ENCODE data around the gene ANGPTL8. TPM values are rescaled to one million over a fixed set of nuclear protein-coding genes. Genes with fewer than 3 reads are reported as not detected.

Gene ANGPTL8
- total and polyA plus RNA-seq, 9 of the 15 experiments (the other 6 are each of a cell fraction or from before 2014, with no cell fraction given): not detected

DNA sequence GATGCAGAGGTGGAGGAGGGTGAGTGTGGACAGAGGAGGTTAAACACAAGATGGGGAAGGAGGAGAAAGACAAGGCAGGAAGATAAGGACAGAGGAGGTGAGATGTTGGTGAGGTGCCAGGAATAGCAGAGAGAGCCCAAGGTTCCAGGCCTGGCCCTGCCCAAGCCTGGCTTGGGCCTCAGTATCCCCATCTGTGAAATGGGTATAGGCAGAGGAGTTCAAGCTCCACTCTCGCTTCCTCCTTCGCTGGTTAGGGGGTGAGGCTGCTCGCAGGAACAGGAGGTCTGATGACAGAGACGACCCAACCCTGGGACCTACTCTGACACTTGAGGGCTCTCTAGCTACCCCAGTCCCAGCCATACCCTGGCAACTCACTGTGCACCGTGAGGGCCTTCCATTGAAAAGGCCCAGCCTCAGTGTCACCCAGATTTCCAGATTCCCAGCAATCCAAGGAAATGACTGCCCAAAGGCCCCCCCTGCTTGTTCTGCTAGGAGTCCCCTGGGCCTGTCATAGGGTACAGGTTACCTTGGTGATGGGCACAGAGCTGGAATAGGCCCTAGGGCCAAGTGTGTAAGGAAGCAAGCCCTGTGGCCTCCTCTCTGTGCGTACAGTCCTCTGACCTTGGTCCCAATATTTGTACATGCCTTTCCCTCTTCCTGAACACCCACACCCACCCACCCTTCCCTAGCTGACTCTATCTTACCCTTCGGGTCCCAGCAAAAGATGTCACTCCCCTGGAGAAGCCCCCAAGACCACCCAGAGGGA, 8.6 kb upstream of the ANGPTL8 start:
- H3K27me3 ChIP-seq (ENCODE audit: control insufficient read depth in 2 of 2, insufficient read depth in 2 of 2, low read length in 2 of 2): no peaks in the 10 kb centered on the region
- no peak overlapping the region for H2AFZ ChIP-seq (ENCODE audit: low read depth, low read length)
- no peaks in the 10 kb centered on the region for H3K9me3 ChIP-seq (replicated peaks; ENCODE audit: control insufficient read depth, insufficient read depth, low read depth, low read length)
- intact Hi-C loops (cut with micrococcal nuclease): no loop called here
- 52% methylated on average over 7 of the region's 7 CpGs for WGBS (ENCODE audit: insufficient coverage, low coverage, missing lambda C conversion rate)
- 0 out of 3 replicates have a peak, but pooled peaks cover 3% of the 10 kb centered on the region for H3K36me3 ChIP-seq (ENCODE audit: control insufficient read depth, insufficient read depth, low read length)
- H3K4me3 ChIP-seq: no peak overlapping the region
- peaks cover 4% of the 10 kb centered on the region for H3K9me1 ChIP-seq (ENCODE audit: control insufficient read depth, insufficient read depth, low read length)
- ChIA-PET POLR2A (interaction anchor here (0.7 kb wide), 1 partner anchor 35 kb away, joined by 3 read pairs; no protein-coding TSS in a partner anchor), CTCF (ENCODE audit: low intra/inter-chr PET ratio) (interaction anchor here (0.6 kb wide), 1 partner anchor 204 kb away, joined by 3 read pairs; the partner anchor contains the start of genes ODAD3 and PRKCSH)
- H3K4me1 ChIP-seq (replicated peaks in 1 of 2; ENCODE audit: control insufficient read depth in 2 of 2, insufficient read depth in 2 of 2, low read length in 2 of 2): peaks cover 4 to 16% of the 10 kb centered on the region in 2 experiments; a peak in 3 of 5 replicates
- no peak for FAIRE-seq
- in situ Hi-C loops (cut with MboI): no loop called here
- no peaks in the 10 kb centered on the region for H3K79me2 ChIP-seq (ENCODE audit: control insufficient read depth, insufficient read depth, low read length)
- H3K9ac ChIP-seq (ENCODE audit: insufficient read depth in 1 of 2, low read depth in 2 of 2, low read length in 2 of 2): no peak overlapping the region
- TF ChIP-seq ZNF695 (CRISPR knock-in tag; IDR thresholded peaks at IDR 0.05): no peak
- no peak for TF ChIP-seq YY1 (IDR thresholded peaks at IDR 0.05; ENCODE audit: borderline replicate concordance in 1 of 3, control insufficient read depth in 1 of 3, extremely low read depth in 1 of 3, insufficient read depth in 3 of 3, insufficient read length in 1 of 3, insufficient replicate concordance in 2 of 3, low read depth in 1 of 3, low read length in 2 of 3)
- no peak for TF ChIP-seq DDX20 (tag; IDR thresholded peaks at IDR 0.05; ENCODE audit: low read depth)
- TF ChIP-seq RCOR1 (IDR thresholded peaks at IDR 0.05; ENCODE audit: borderline replicate concordance in 1 of 2, low read depth in 2 of 2, low read length in 2 of 2): peak in 1 of 2 experiments; percentile 53; a peak in 2 of 4 replicates
- 0 out of 2 replicates have a peak, but pooled peaks have one; percentile 78 for TF ChIP-seq PTBP1 (IDR thresholded peaks at IDR 0.05; ENCODE audit: low read depth, low read length)
- TF ChIP-seq HDAC1 (IDR thresholded peaks at IDR 0.05): 0 out of 4 replicates have a peak, but pooled peaks of 1 of the 2 experiments have one; percentile 31
- TF ChIP-seq RBM25 (IDR thresholded peaks at IDR 0.05; ENCODE audit: low read depth, low read length, severe bottlenecking): peak; percentile 98
- peak; percentile 93; the same call in 1 of the 2 replicates for TF ChIP-seq SMARCA5 (IDR thresholded peaks at IDR 0.05)
- peak; percentile 73 for TF ChIP-seq HDAC2 (IDR thresholded peaks at IDR 0.05)
- TF ChIP-seq, protein P1, sequence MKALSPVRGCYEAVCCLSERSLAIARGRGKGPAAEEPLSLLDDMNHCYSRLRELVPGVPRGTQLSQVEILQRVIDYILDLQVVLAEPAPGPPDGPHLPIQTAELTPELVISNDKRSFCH (CRISPR knock-in tag; IDR thresholded peaks at IDR 0.05): no peak
- TF ChIP-seq, protein P1 (tag; IDR thresholded peaks at IDR 0.05): no peak
- TF ChIP-seq BRD4 (IDR thresholded peaks at IDR 0.05): no peak
- no peak for TF ChIP-seq GABPB1 (CRISPR knock-in tag; IDR thresholded peaks at IDR 0.05)
- no peak for TF ChIP-seq MECOM (CRISPR knock-in tag; IDR thresholded peaks at IDR 0.05)
- TF ChIP-seq ADNP (tag; IDR thresholded peaks at IDR 0.05): peak; percentile 77
- peak; percentile 90 for TF ChIP-seq BCOR (IDR thresholded peaks at IDR 0.05)
- TF ChIP-seq TEAD1 (CRISPR knock-in tag; IDR thresholded peaks at IDR 0.05): no peak
- 0 out of 2 replicates have a peak, but pooled peaks have one; percentile 28 for TF ChIP-seq NFIC (IDR thresholded peaks at IDR 0.05)
- peak; percentile 74 to 81 for TF ChIP-seq KDM1A (IDR thresholded peaks at IDR 0.05)
- TF ChIP-seq CHD4 (IDR thresholded peaks at IDR 0.05; ENCODE audit: insufficient read depth, insufficient replicate concordance, low read depth, low read length, poor library complexity, severe bottlenecking): peak; percentile 74
- 0 out of 2 replicates have a peak, but pooled peaks have one; percentile 37 for TF ChIP-seq CBX1 (IDR thresholded peaks at IDR 0.05; ENCODE audit: low read depth)
- no peak overlapping the region for H3K27ac ChIP-seq (ENCODE audit: extremely low read depth, low read depth, low read length)
- DNase-seq (ENCODE audit: extremely low read depth in 1 of 4, low spot score in 3 of 4): no peak
- H4K20me1 ChIP-seq (replicated peaks; ENCODE audit: control insufficient read depth, insufficient read depth, low read length): peaks cover 3% of the 10 kb centered on the region; the same call in 1 of the 2 replicates
- no TSS peak for BruUV-seq (replicated peaks)
- no peak for ATAC-seq
- H3K4me2 ChIP-seq (ENCODE audit: insufficient read depth, low read length): no peak overlapping the region

All from K562 (cell line).